Measurements from ENCODE around the gene AKT1.

- TF ChIP-seq CTCF (IDR thresholded peaks at IDR 0.05; ENCODE audit: insufficient read depth, low read depth, low read length) (no peak), EZH2 (IDR thresholded peaks at IDR 0.05; ENCODE audit: insufficient read depth, low read length) (no peak)
Measured at GRCh38 chr14:104803912-104804410, 8.4 kb upstream of the AKT1 start.
